Smooth muscle cell of the brain vasculature (primary cell): Measurements from ENCODE around the gene HOXB9.

ENCODE experiments used
- DNase-seq: peaks from one replicate; pipeline ENCODE4 v3.0.0-alpha.2; 2012; ENCODE audit warnings: low read depth, low spot score

HOXB9 gene

DNA sequence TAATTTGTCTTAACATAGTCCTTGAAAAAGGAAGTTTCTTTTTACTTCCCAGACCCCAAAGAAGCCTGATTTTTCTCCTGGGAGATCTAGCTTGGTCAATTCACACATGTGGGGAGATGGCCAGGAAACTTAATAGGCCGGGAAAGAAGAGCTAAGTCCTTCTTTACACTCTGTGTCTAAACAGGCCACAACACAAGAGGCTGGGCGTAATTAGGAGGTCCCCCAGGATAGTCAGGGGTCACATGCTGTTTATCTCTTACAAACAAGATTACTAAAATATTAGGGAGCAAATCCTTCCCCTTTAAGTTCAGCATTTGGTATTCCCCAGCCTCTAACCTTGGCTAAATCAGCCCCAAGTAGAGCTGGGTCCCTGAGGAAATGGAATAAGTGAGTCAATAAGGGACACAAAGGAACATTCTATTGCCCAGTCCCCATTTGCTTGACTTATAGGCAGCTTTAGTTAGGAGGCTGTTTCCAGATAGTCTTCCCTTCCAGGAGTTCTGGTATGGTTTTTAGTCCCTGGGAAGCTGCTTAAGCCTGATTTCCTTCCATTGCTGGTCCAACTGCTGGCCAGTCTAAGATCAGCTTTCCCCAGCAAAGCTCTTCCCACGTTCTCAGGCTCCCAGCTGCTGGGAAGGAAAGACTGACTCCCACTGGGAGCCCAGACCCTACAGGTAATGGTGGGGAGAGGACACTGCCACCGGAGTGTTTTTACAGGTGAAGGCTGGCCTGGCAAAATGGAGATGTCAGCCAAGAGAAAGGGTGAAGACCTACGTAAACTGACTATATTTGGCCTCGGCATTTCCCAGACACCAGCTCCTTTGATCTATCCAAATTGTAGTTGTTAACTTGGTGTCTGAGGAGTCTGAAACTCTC is 14.1 kb upstream of the HOXB9 start:
- DNase-seq = no peak

DNA sequence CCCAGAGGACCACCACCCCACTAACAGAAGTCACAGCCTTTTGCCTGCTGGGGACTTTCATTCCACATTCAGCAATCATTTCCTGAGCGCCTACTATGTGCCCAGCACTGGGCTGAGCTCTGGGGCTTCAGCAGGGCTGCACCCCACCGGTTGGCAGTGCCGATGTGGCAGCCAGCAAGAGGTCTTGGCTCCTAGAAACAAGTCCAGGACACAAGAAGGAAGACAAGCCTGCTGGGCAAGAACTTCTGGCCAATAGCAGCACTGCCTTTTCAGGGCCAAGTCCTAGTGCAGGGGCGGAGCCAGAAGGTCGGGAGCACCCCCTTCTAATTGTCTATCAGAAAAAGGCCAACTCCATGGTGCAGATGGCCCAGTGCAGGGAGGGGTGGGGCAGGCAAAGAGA is 13.0 kb upstream of the HOXB9 start:
- DNase-seq = no peak

DNA sequence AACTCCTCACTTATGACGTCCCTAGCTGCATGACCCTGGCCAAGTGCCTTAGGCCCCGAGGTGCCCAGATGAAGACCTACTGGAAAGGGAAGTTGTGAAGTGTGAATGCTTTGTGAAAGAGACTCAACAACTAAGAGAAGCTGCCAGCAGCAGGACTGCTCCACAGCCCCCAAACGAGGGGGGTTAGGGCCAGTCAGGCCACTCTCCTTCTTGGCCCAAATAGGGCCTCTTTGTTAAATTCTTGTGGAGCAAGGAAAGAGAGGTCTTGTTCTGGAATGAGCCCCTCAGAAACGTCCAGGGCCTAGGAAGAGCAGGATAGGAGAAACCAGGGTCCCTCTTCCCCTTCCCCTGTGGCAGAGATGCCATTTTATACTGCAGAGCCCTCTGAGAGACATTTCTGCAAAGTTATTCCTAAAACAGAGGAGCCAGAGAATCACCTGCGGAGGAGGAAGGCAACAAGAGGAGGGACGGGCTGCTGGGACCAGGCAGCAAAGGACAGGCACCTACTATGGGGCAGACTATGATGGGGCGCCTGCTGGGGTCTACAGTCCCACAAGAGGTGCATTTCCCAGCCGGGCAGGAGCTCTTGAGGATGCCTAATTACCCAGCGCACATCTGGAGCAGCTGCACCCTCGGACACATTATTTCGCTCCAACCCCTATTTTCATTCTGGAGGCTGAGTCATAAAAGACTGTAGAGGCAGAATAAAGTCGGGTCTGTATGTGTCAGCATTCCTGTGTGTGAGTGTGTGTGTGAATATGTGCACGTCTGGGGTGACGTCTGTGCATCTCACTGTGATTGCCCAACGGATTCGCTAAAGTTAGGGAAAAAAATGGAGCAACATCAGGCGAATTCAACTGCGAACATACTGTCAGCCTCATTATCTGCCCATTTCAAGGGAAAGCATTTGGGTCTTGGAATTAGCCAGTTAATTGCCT is 11.4 kb upstream of the HOXB9 start:
- DNase-seq = no peak

DNA sequence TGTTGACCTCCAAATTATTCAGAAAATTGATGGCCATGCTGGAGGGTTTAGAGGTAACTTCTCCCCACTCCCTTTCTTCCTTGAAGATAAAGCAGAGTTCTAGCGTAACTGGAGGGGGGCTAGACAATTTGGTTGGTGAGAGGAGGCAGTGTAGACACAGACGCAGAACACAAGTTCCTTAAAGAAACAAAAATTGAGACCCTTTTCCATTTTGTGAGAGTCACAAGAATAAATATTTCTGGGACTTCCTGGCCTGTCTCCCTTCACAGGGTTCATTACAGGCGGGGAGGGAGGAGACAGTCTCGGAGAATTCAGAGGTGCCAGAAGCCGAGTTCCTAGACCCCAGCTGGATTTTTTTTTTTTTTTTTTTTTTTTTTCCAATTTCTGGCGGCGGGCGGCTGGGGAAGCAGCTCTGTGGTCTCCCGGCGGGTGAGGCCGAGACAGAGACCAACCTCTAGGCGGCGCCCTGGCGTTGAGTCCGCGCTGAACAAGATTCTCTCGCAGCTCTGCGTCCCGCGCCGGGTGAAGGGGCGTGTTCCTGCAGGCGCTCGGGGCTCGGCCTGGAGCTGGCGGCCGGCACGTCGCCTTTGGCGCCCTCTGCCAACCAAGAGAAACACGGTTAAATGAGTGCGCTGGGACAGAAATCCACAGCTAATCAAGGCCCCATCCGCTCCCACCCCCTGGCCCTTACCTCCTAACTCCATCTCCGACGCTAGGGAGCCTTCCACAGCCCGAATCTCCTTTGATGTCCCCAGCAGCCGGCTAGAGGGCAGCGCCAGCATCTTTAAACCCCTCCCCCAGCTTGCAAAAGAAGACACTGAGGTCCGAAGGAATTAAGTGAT is 10.2 kb upstream of the HOXB9 start:
- DNase-seq = no peak

DNA sequence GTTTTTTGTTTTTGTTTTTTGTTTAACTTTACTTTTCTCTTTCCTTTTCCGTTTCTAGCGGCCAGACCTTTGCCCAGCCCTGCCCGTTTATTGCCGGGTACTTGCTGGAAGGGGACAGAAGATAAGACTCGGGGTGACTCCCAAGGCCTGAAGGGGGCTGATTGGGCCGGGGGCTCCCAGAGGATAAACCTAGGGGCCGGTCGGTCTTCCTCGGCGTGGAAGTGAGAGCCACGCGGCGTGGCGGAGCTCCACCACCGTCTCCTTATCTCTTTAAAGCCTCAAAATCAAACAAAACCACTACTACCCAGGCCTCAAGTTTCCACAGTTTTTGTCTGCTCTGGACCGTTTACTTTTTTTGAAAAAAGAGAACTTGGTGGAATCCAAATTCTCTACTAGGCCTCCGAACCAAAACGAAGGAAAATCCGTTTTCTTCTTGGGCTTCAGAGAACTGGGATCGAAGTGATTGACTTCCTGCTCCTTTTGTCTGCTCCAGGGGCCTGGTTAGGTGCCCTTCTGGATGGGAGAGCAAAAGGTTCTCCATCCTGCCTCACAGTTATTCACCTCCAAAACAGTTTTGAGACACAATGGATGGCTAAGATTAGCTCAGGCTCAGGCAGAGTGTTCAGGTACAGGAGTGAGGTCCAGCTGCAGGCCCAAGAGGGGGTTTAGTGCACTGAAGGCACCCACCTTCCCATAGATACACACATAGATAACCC is 8.5 kb upstream of the HOXB9 start:
- DNase-seq = no peak

DNA sequence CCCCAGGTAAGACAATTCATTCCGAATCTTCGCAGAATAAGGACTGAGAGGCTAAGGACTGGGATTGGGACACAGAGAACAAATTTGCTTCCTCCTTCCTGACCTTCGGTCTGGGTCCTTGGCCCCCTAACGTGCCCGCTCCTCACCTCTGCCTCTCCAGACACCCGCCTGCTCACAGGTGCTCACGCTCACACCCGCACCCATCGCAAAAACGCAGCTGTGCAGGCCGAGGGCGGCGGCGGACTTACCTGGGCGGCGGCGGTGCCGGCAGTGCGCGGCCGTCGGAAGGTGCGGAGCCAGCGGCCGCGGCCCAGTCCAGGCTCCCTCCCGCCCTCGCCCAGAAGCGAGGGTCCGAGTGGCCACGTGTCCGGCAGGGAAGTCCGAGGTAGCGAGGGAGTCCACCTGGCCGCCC is 7.1 kb upstream of the HOXB9 start:
- no peak for DNase-seq

DNA sequence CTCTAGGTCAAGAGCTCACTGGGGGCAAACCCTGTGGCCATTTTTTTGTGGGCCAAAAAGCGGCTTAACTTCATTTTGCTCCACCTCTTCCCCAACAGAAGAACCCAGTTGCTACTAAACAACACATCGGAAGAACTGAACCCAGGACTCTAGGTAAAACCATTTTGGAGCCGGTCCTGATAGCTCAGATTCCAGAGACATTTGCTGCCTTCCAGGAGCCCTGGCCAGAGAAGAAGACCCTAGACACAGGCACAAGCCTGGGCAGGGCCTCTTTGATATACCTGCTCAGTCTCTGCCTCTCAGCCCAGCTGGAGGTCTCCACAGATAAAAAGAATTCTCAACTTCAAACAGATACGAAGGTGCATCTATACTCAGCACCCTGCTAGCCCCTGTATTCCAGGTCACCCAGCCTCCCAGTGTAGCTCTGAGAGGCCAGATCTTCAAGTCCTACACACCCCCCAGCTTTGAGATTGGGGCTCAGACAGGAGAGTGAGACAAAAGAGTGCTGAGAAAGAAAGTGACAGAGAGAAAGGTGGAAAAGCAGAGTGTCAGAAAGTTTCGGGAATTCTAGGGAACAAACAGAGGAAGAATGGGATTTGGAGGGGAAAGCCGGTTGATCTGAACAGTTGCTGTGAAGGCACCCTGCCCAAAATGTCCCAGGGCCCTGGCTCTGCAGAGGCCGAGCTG is 6.6 kb upstream of the HOXB9 start:
- no peak for DNase-seq

DNA sequence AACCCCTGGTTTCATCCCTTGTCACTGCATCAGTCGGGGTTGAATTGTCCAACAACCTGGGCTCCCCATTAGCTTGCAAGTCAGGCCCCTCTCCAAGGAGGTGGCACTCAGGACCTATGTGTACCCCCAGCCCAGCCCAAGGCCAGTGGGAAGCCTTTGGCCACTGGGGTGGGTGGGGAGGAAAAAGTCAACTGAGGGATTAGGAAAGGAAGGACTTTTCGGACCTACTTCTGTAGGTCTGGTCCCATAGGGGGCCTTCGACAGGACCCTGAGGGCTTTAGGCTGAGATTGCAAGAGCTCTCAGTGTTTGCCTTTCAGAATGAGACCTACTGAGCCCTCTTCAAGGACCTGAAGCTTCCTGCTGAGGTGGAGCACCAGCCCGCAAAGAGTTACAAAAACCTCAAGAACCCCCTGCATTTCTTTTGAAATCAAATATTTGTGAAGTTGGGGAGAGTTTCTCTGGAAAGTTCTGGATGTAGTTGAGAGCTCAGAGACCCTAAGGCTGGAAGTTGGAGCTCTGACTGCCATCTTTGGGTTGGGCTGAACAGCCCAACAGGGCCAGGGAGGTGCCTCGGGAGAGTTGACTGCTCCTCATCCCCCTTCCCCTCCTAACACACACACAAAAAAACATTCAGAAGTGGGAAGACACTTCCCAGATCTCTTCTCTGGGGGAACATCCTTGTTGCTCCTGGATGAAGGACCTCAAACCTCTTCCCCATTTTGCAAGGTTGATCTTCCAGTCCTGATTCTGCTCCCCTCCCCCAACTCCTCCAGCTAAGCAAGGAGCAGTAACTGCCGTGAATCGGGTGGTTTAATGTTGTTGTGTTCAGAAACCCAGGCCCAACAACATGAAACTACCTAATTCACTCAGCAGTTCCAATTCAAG is 5.8 kb upstream of the HOXB9 start:
- no peak for DNase-seq

DNA sequence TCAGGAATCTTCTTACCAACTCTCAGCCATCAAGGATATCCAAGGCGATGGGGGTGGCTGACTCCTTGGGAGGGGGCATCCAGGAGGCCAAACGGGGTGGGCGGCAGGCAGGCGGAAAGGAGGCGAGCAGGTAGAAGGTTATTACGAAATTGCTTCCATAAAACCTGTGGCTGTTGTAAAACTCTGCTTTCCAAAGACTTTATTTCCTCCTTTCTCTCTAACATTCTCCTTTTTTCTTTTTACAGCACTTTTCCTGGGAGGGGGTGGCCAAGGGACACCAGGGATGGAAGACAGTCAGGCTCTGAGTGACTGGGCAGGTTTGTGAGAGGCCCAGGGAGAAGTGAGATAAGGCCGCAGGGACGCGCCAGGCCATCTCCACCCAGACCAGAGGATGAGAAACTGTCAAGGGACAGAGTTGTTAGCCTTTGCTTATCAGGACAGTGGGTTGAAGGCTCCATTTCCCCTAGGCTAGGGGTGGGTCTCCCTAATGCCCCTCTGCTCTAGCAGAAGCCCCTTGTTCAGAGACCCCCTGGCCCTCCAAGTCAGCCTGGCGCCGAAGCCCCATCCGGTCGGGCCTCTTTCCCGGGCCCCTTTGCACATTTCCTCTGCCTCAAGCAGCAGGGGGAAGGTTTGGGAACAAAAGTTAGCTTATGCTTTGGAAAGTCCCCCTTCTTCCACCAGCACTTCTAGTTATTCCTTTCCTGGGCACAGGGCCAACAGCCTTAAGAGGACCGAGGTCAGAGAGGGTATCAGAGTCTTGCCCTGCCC is 5.0 kb upstream of the HOXB9 start:
- DNase-seq = no peak

DNA sequence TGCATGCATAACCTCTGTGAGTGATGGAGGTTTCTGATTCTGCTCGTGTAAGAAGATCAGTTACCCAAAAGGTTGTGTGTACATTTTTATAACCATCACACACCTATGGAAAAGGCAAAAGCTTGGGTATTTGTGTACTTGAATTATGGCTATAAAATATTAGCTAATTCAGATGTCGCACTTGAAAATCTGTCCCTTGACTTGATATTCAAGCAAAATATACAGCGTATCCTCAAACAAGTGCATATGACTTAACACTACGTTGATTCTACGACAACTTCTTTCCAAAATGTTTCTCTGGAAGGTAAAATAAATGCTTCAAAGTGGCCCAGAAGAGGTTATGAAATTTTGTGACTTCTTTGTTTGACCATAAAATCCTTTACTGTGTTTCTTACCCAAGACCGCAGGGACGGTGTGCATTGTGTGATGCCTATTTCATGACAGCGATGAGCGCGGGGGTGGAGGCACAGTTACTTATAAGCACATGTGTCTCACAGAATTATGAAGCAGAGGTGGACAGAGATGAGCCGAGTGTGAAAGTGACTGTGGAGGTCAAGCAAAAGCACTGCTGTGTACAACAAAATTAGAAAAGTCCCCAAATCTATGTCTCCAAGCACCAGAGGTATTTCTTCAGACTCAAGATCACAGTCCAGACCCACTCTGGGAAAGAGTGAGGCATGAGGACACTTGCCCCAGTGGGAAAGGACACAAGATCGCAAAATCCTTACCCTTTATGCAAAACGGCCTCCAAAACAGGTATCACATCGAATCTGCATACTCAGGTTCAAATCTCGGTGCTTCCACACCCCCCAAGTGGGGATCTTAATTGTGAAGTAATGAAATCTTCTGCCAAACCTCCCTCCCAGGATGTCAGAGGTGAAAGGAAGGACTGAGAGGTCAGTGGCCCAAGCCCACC is 4.1 kb upstream of the HOXB9 start:
- no peak for DNase-seq

DNA sequence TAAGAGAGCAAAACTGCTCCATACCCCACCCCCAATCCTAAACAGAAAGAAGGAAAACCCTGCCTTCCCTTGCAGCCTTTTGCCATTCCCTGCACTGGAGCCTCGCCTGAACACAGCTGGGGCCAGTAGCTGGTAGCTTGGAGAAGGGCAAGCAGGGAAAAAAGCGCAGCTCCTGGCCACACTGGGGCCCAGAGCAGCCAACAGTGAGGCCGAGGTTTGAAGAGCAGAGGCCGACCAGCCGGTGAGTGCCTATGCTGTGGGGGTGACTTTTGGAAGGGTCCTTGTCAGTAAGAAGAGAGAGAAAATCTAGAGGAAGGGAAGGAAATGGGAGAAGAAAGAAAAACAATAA is 3.2 kb upstream of the HOXB9 start:
- DNase-seq = no peak

DNA sequence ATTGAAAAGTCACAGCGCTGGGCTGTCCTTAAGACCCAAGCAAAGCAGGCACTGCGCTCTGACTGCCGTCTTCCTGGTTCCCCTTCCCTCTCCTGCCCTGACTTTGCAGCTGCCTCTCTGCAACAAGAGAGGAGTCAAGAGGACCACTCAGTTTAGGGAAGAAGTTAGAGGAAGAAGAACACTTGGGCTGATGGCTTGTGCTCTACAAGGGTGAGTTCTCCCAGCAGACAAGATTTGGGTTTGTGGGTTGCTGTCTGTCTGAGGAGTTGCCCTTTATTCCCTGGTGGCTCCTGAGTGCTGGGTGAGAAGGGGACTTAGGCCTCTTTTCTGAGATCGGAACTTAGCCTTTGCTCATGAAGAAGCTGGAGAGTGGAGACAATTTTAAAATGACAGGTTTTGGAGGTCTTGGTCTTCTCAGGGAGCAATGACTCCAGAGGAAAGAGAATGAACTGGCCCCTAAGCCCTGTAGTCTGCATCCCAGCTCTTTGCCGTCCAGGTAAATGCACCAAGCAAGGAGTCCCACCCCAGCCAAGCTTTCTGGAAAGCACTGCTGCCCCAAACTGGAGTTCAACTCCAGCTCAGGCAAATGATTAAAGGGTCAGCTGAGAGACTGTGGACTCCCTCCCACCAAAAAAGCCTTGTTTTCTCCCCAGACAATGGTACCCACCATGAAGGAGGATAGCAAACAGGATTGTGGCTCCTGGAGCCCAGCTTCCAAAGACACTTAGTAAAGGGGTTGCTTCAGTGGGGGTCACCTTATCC is 2.7 kb upstream of the HOXB9 start:
- DNase-seq = no peak

DNA sequence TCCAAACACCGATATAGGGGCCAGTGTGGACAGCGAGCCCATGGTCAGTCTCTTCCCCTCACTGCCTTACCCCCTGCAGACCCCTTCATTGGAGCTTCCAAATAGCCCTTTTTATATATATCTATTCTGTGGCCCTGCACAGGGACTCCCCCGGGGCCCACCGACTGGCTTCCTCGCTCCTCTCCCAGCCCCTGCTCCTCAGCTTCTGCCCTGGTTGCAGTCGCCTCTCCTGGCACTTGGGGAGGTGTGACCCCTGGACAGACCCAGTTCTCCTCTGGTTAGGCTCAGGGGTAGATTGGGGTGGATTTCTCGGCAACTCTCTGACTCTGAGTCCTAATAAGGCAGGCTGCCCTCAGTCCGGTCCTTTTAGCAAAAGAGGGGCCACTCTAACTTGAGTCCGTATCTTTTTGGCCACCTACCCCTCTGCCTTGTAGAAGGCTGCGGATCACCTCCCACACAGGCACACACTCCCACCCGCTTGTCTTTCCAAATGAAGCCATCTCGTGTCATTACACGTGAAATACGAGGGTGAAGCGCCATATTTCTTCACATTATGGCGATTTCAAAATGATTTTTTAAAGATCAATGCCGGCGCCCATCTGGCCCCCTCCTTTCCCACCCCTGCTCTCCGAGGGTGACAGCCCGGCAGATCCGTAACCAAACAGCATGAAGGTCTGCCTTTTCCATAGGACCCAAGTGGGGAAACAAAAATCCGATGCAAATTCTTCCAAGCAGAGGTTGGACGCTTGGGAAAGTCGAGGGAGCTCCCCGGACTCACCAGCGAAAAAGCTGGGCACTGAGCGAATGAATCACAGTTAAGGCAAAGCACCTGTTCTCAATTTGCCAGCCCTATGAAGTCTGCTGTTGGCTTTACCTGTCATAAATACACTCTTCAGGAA is 1.7 kb upstream of the HOXB9 start:
- no peak for DNase-seq

DNA sequence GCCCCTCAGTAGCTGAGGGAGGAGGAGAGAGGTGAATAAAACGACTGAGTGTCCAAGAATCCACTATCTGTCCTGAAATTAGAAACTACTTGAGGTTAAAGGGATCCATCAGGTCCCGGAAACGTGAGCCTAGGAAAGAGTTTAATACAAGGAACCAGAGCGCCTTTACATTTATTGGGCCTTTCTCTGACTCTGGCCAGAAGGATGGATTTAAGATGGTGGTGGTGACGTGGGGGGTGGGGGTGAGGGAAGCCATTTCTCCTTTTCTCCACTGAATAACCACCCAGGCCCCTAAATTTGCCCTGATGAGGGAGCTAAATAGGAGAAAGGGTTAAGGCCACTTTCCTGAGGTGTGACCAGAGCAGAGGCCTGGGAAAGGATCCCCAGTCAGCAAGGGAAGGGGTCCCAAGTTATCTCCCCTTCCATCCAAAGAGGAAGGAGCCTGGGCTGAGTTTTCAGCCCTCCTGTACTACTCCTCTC is 1.0 kb upstream of the HOXB9 start:
- DNase-seq = no peak

DNA sequence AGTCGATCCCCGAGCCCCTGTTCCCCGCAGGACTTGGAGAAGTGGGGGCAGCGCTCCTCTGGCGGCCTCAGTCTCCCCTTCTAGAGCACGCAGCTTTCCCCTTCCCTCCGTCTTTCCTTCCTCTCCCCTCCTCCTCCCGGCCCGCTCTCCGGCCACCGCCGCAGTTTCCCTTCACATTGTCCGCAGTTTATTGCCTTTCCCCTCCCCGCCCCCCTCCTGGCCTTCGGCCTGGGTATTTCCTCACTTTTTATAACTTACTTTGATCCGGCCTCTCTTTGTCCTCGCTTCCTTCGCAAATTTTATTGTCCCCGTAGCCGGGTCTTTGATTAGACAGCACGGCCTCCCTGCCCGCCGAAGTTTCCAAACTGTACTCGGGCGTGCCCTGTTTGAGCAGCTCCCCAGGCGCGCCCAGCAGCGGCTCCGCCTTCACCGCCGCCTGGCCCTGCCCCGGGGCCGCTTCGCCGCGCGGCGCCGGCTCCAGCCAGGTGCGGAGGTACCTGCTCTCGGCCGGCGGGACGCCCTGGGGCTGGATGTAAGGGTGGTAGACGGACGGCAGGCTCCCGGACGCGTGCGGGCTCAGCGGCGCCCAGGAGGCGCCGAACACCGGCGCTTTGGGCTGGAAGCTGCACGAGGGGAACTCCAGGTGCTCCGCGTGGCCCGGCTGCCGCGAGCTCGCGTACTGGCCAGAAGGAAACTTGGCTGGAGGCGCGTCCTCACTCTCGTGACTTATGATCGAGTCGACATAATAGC is 488 bp downstream of the HOXB9 start:
- DNase-seq = no peak
